IMR-90 (cell line): ENCODE measurements around the gene SPCS1. TPM values are rescaled to one million over a fixed set of nuclear protein-coding genes. Genes with fewer than 3 reads are reported as not detected.

Source experiments
- ATAC-seq: fragments of 200-7000 bp; cut with Tn5 transposase; 2 replicates; pipeline ENCODE4 v1.9.1; 2020; ENCODE audit warnings: low read depth, mild to moderate bottlenecking, moderate library complexity
- BruUV-seq: library from RNA; stranded (reverse); fragments of 400-500 nt; replicated peaks from 2 replicates; lab custom pipeline; 2021; lab: Mats Ljungman, UMichigan
- CTCF ChIA-PET: fragments of 300-600 bp; formaldehyde crosslinking; extraction: SDS; loops from one replicate; lab custom pipeline; 2021; ENCODE audit warnings: antibody characterized with exemption; lab: Yijun Ruan, JAX
- POLR2A ChIA-PET: fragments of 300-600 bp; sonication (Branson Sonifier 250); formaldehyde crosslinking; loops from one replicate; lab custom pipeline; 2022; ENCODE audit warnings: antibody characterized with exemption; ENCODE audit not compliant: unreplicated experiment; lab: Charles Lee
- DNase-seq: peaks from one replicate; pipeline ENCODE4 v3.0.0; 2013
- H2AFZ ChIP-seq: replicated peaks from 2 replicates; pipeline ENCODE3; 2013; ENCODE audit warnings: low read length, mild to moderate bottlenecking; ENCODE audit not compliant: poor library complexity
- H2AK5ac ChIP-seq: 2 replicates; pipeline ENCODE4 v1.6.1; 2013; ENCODE audit warnings: low read depth, low read length, inconsistent platforms
- H2AK9ac ChIP-seq: replicated peaks from 2 replicates; pipeline ENCODE3; 2013; ENCODE audit warnings: mild to moderate bottlenecking, low read depth, low read length, moderate library complexity; ENCODE audit not compliant: poor library complexity
- H2BK120ac ChIP-seq: 2 replicates; pipeline ENCODE4 v1.6.1; 2013; ENCODE audit warnings: low read depth, low read length, inconsistent platforms
- H2BK15ac ChIP-seq: 3 replicates; pipeline ENCODE4 v1.6.1; 2013; ENCODE audit warnings: low read depth, low read length, inconsistent platforms
- H2BK20ac ChIP-seq: 2 replicates; pipeline ENCODE4 v1.6.1; 2013; ENCODE audit warnings: low read depth, mild to moderate bottlenecking, inconsistent platforms, low read length, moderate library complexity
- H2BK5ac ChIP-seq: 2 replicates; pipeline ENCODE4 v1.6.1; 2013; ENCODE audit warnings: mild to moderate bottlenecking, low read depth, low read length, inconsistent platforms; ENCODE audit not compliant: poor library complexity, severe bottlenecking
- H3K14ac ChIP-seq: replicated peaks from 2 replicates; pipeline ENCODE4 v1.6.1; 2013; ENCODE audit warnings: low read depth, low read length, inconsistent platforms
- H3K18ac ChIP-seq: 2 replicates; pipeline ENCODE4 v1.6.1; 2013; ENCODE audit warnings: low read depth, low read length, control low read depth
- H3K23ac ChIP-seq: 2 replicates; pipeline ENCODE4 v1.6.1; 2013; ENCODE audit warnings: low read depth, low read length, inconsistent platforms
- H3K27ac ChIP-seq: 2 replicates; pipeline ENCODE4 v1.5.1; 2013; ENCODE audit warnings: mild to moderate bottlenecking, control low read depth, low read length; ENCODE audit not compliant: insufficient read depth
- H3K27me3 ChIP-seq: 2 replicates; pipeline ENCODE4 v1.6.1; 2013; ENCODE audit warnings: low read length; ENCODE audit not compliant: control insufficient read depth, insufficient read depth
- H3K36me3 ChIP-seq: 2 replicates; pipeline ENCODE4 v1.6.1; 2013; ENCODE audit warnings: low read length, mixed read lengths; ENCODE audit not compliant: control insufficient read depth, insufficient read depth
- H3K4ac ChIP-seq: 2 replicates; pipeline ENCODE4 v1.6.1; 2013; ENCODE audit warnings: low read depth, low read length, inconsistent platforms
- H3K4me1 ChIP-seq: 2 replicates; pipeline ENCODE4 v1.6.1; 2013; ENCODE audit warnings: low read length, mixed read lengths; ENCODE audit not compliant: control insufficient read depth, insufficient read depth
- H3K4me2 ChIP-seq: 2 replicates; pipeline ENCODE4 v1.6.1; 2013; ENCODE audit warnings: low read depth, mild to moderate bottlenecking, control low read depth, low read length, moderate library complexity
- H3K4me3 ChIP-seq: 2 replicates; pipeline ENCODE4 v1.5.1; 2013; ENCODE audit warnings: low read depth, mild to moderate bottlenecking, control low read depth, low read length, moderate library complexity; ENCODE audit not compliant: insufficient read depth
- H3K56ac ChIP-seq: 2 replicates; pipeline ENCODE4 v1.6.1; 2013; ENCODE audit warnings: low read length, inconsistent platforms; ENCODE audit not compliant: insufficient read depth; ENCODE audit errors: extremely low read depth
- H3K79me1 ChIP-seq, 2 experiments: 2 replicates each; pipeline ENCODE4 v1.6.1; 2013; ENCODE audit warnings: low read length in 2 of 2, inconsistent platforms in 1 of 2, low read depth in 1 of 2
- H3K9ac ChIP-seq: 2 replicates; pipeline ENCODE4 v1.6.1; 2013; ENCODE audit warnings: low read depth, low read length, control low read depth
- H3K9me1 ChIP-seq: 2 replicates; pipeline ENCODE4 v1.6.1; 2013; ENCODE audit warnings: low read length, inconsistent platforms; ENCODE audit not compliant: insufficient read depth
- H3K9me3 ChIP-seq: 2 replicates; pipeline ENCODE4 v1.6.1; 2013; ENCODE audit warnings: low read length; ENCODE audit not compliant: control insufficient read depth, insufficient read depth
- H4K20me1 ChIP-seq: 2 replicates; pipeline ENCODE4 v1.6.1; 2013; ENCODE audit warnings: low read length, inconsistent platforms; ENCODE audit not compliant: insufficient read depth
- H4K5ac ChIP-seq: 2 replicates; pipeline ENCODE4 v1.6.1; 2013; ENCODE audit warnings: mild to moderate bottlenecking, low read depth, low read length, control low read depth
- H4K8ac ChIP-seq, 2 experiments: 2 replicates each; pipeline ENCODE4 v1.6.1; 2013; ENCODE audit warnings: low read depth in 2 of 2, low read length in 2 of 2, control low read depth in 1 of 2, inconsistent platforms in 1 of 2
- H4K91ac ChIP-seq: 2 replicates; pipeline ENCODE4 v1.6.1; 2013; ENCODE audit warnings: low read depth, low read length, inconsistent platforms; ENCODE audit not compliant: insufficient read depth
- CEBPB ChIP-seq: IDR thresholded peaks from 2 replicates; pipeline ENCODE4 v1.6.1; 2012; ENCODE audit warnings: low read depth, low read length, improper control_type of control experiment
- FOS ChIP-seq: fragments of 150-350 bp; IDR thresholded peaks from 2 replicates; pipeline ENCODE4 v1.6.1; 2016; ENCODE audit warnings: low read depth, low read length
- NFE2L2 ChIP-seq: fragments of 150-350 bp; IDR thresholded peaks from 2 replicates; pipeline ENCODE4 v1.6.1; 2016; ENCODE audit warnings: low read depth, mild to moderate bottlenecking, low read length
- POLR2A ChIP-seq: IDR thresholded peaks from 2 replicates; pipeline ENCODE4 v1.6.1; 2012; ENCODE audit warnings: mild to moderate bottlenecking, low read depth, low read length
- RAD21 ChIP-seq: IDR thresholded peaks from 2 replicates; pipeline ENCODE4 v1.6.1; 2012; ENCODE audit warnings: low read length, improper control_type of control experiment
- whole genome bisulfite sequencing, 2 experiments: methylation state at CpG; one replicate each; pipeline versions ENCODE4 v1.1.5 to v1.1.7; 2013; ENCODE audit warnings: missing lambda C conversion rate in 2 of 2; ENCODE audit not compliant: insufficient read length in 1 of 2; ENCODE audit errors: extremely low coverage in 2 of 2; 5-methylcytosine and 5-hydroxymethylcytosine counted together
- dilution Hi-C: fragments of 300-500 bp; cut with HindIII; formaldehyde crosslinking; loops from one replicate; pipeline ENCODE4 v1.14.3; 2018; ENCODE audit warnings: low sequenced_read_pairs; ENCODE audit not compliant: unreplicated experiment
- in situ Hi-C: fragments of 300-500 bp; cut with MboI; formaldehyde crosslinking; loops from 3 replicates; pipeline ENCODE4 v1.14.3; 2019; ENCODE audit warnings: low sequenced_read_pairs, inconsistent platforms, mixed read lengths
- intact Hi-C: fragments of 100-400 bp; cut with micrococcal nuclease; formaldehyde crosslinking; loops from 2 replicates; pipeline ENCODE4 v1.10.0; 2022
- polyA plus RNA-seq, 3 experiments: library from polyadenylated mRNA; depleted of rRNA; stranded (reverse); fragments of >200 nt; gene quantifications; 2 replicates each; pipeline ENCODE4 v1.2.3, GENCODE V29; 2012; ENCODE audit warnings: low replicate concordance in 1 of 3
- total RNA-seq: library from RNA; depleted of rRNA; stranded (reverse); fragments of >200 nt; gene quantifications from 2 replicates; pipeline ENCODE4 v1.2.3, GENCODE V29; 2012

The SPCS1 gene
- total and polyA plus RNA-seq, 2 of the 4 experiments (the other 2 are of a cell fraction): 50.5 to 124 TPM

GRCh38 chr3:52721730-52722008 is 15.8 kb downstream of the SPCS1 start:
- H4K20me1 ChIP-seq: no peaks in the 10 kb centered on the region
- no peaks in the 10 kb centered on the region for H3K4me1 ChIP-seq
- H3K4ac ChIP-seq: no peak overlapping the region
- no peak for ATAC-seq
- TF ChIP-seq RAD21: no peak
- TF ChIP-seq POLR2A: no peak
- no peak for TF ChIP-seq NFE2L2
- no peak for TF ChIP-seq FOS
- TF ChIP-seq CEBPB: no peak
- no peak for DNase-seq
- H4K8ac ChIP-seq: no peak overlapping the region
- no peaks in the 10 kb centered on the region; the same call in 1 of the 2 replicates for H3K36me3 ChIP-seq
- no TSS peak for BruUV-seq
- H3K27me3 ChIP-seq: no peaks in the 10 kb centered on the region
- no peak overlapping the region for H2AK9ac ChIP-seq
- H2BK20ac ChIP-seq: no peak overlapping the region
- no peak overlapping the region for H3K27ac ChIP-seq
- H3K23ac ChIP-seq: no peak overlapping the region
- H3K9me3 ChIP-seq: no peaks in the 10 kb centered on the region
- dilution Hi-C loops (no loop called here), intact Hi-C loops (no loop called here), in situ Hi-C loops (no loop called here)
- POLR2A ChIA-PET: no interaction called here
- H3K9ac ChIP-seq: no peak overlapping the region
- no peak overlapping the region for H2AFZ ChIP-seq
- no peak overlapping the region for H2BK5ac ChIP-seq
- H3K56ac ChIP-seq: no peak overlapping the region
- no peak overlapping the region for H4K5ac ChIP-seq
- H3K79me1 ChIP-seq: no peaks in the 10 kb centered on the region
- H2AK5ac ChIP-seq: no peak overlapping the region
- no peak overlapping the region for H2BK15ac ChIP-seq
- no peaks in the 10 kb centered on the region for H3K9me1 ChIP-seq
- no peak overlapping the region for H2BK120ac ChIP-seq
- H4K91ac ChIP-seq: no peak overlapping the region
- CTCF ChIA-PET: no interaction called here
- no peak overlapping the region for H3K18ac ChIP-seq
- WGBS, 2 experiments: no CpG with 5 or more reads among the region's 1 CpG
- H3K4me3 ChIP-seq: no peak overlapping the region
- no peak overlapping the region for H3K14ac ChIP-seq
- no peak overlapping the region for H3K4me2 ChIP-seq
